HUDEP-2 (cell line): ENCODE results near the gene PDIA5.
"Not testable (repeated sequence)": the region's sequence is repeated elsewhere in the genome, so short reads cannot be mapped to it uniquely, and the experiment has no call there.

Source experiments
- DNase-seq, 76 experiments: peaks; one replicate each; lab custom pipeline; 2025; ENCODE audit not compliant: unreplicated experiment in 76 of 76; lab: John Stamatoyannopoulos, UW

The PDIA5 gene

GRCh38 chr3:123141276-123141675 lies 74.5 kb downstream of the PDIA5 start:
- no peak for DNase-seq

GRCh38 chr3:123143669-123144411 lies 77.0 kb downstream of the PDIA5 start:
- no peak for DNase-seq

- DNase-seq = no peak
Observed at GRCh38 chr3:123147754-123148535, 81.1 kb downstream of the PDIA5 start.

- no peak for DNase-seq
Observed at GRCh38 chr3:123148772-123149171, 81.9 kb downstream of the PDIA5 start.

- no peak for DNase-seq
Observed at GRCh38 chr3:123149525-123149924, 82.7 kb downstream of the PDIA5 start.

GRCh38 chr3:123150449-123151215 lies 83.8 kb downstream of the PDIA5 start:
- no peak for DNase-seq

GRCh38 chr3:123151251-123151705 lies 84.5 kb downstream of the PDIA5 start:
- DNase-seq = no peak

GRCh38 chr3:123151853-123152420 lies 85.1 kb downstream of the PDIA5 start:
- DNase-seq = not testable (repeated sequence)

- DNase-seq = no peak
Observed at GRCh38 chr3:123152687-123153086, 85.9 kb downstream of the PDIA5 start.

GRCh38 chr3:123153125-123154019 lies 86.5 kb downstream of the PDIA5 start:
- no peak for DNase-seq

- DNase-seq = no peak
Observed at GRCh38 chr3:123154020-123154985, 87.5 kb downstream of the PDIA5 start.

- DNase-seq = no peak
Observed at GRCh38 chr3:123155471-123156011, 88.7 kb downstream of the PDIA5 start.

- no peak for DNase-seq
Observed at GRCh38 chr3:123156276-123156995, 89.6 kb downstream of the PDIA5 start.

GRCh38 chr3:123157209-123157597 lies 90.4 kb downstream of the PDIA5 start:
- DNase-seq = no peak

- DNase-seq = no peak
Observed at GRCh38 chr3:123157598-123158287, 90.9 kb downstream of the PDIA5 start.

- no peak for DNase-seq
Observed at GRCh38 chr3:123158330-123158729, 91.5 kb downstream of the PDIA5 start.

- no peak for DNase-seq
Observed at GRCh38 chr3:123158899-123159390, 92.1 kb downstream of the PDIA5 start.
